ENCODE measurements around the gene ZNF805.
"Not testable (repeated sequence)": the region's sequence is repeated elsewhere in the genome, so short reads cannot be mapped to it uniquely, and the experiment has no call there.

ZNF805 gene

DNA sequence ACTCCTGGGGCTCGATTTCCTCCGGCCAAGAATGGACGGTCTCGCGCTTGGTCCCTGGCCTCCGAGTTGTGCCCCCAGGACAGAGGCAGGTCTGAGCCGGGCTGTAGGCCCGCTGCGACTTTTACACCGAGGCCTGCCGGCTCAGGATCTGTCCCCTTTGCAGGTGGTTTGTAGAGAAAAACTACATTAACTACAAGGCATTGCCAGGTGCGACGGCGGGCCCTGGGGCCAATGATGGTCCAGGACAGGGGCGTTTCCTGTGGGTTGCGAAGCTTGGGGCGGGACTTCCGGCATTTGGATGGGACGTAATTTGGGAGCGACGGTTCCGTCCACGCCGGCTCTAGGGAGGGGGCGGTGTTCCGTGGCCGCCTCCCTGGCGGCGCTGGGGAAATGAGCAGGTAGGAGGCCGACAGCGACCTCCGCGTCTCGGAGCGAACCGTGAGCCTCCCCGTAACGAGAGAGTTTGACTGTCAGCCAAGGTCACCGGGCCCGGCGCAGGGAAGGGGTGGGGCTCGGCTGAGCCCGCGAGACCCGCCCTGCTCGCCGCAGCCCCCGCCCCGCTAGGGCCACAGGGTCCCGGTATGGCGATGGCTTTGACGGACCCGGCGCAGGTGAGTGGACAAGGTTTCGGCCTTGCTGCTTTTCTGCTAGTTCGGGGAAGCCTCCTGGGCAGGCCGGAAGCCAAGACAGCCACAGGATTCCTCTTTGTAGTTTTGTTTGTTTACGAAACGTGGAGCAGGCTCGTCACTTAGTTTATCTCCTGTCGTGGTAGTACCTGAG is at the start of gene ZNF805:
TSS of gene ZNF805 (plus strand) at position 322 of the 780 bp plus-strand sequence. CDS start at position 582, 260 bp downstream.
- DNase-seq: peak; percentile 93

DNA sequence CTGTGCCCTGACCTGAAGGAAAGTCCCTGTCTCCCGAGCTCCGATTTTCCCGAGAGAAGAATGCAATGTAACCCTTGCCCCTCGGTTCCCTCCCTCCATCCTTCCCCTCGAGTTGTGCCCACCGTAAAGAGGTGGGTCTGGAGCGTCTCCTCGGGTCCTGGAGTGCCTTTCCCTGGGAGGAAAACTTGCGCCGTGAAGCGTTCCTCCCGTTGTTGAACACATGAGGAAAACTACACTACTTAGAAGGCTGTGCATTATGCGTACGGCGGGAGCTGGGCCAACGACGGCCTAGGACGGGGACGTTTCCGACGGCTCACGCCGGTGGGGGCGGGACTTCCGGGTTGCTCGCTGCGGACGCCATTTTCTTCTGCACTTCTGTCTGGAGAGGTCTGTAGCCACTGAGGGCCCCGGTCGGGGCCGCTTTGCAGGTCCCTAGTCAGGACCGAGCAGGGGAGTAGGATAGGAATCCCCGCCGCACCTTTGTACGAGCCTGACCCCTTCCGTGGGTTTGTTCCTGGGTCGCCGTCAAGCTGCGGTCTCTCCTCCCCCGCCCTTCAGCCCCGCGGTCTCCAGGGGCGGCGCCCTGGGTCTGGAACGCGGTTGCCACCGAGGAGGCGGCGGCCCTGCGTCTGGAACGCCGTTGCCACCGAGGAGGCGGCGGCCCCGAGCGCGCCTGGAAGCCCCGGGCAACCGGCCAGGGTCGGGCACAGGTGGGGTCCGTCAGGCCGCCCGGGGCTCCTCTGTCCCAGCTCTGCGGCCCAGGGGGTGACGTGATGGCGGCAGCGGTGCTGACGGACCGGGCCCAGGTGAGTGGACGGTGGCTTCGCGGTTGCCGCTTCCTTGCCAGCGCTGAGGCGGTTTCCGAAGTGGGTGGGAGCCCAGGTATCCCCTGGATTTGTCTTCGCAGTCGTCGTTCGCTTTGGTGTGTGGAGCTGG is 49.0 kb upstream of the ZNF805 start, which contains the start of gene ZNF264:
TSS of gene ZNF264 (plus strand) at position 360 of the 936 bp plus-strand sequence. CDS start at position 774, 414 bp downstream.
- DNase-seq: peak; percentile 81

DNA sequence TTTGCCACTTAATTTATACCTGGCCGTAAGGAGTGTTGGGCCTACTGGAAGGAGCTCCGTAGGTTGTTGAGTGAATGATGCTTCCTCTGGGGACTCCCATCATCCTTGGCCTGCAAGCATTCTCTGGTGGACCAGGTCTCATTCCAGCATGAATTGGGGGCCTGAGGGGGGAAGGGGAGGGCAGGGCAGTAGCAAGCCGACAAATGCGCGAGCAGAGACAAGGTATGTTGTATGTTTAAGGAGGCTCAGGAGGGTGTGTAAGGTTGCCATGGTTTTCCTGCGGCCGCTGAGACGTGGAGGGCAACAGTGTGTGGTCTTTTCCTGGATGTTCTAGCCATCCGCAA is 48.4 kb upstream of the ZNF805 start:
- no peak for DNase-seq

DNA sequence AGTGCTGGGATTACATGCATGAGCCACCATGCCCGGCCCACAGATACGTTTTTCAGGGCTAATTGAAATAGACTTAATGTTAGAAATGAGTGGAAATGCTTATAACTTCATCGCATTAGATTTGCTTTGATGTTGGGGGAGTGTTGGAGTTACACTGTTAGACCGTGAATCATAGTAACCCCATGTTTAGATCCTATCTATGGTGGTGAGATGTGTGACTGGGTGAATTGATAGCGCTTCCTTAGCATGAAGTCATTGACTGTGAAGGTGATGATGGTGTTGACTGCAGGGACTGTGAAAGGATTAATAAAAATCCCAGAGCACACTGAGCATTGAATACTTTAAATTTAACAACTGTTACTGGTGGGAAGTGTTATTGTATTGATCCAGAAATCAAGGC is 47.4 kb upstream of the ZNF805 start:
- DNase-seq: no peak

DNA sequence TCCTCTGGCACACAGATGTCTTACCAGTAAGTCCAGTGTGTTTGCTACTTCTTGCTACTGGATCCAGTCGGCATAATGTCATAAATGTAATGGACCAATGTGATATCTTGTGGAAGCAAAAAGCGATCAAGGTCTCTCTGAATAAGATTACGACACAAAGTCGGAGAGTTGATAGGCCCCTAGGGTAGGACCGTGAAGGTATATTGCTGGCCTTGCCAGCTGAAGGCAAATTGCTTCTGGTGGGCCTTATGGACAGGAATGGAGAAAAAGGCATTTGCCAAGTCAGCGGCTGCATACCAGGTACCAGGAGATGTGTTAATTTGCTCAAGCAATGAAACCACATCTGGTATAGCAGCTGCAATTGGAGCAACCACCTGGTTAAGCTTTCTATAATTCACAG is 42.6 kb upstream of the ZNF805 start:
- not testable (repeated sequence) for DNase-seq

DNA sequence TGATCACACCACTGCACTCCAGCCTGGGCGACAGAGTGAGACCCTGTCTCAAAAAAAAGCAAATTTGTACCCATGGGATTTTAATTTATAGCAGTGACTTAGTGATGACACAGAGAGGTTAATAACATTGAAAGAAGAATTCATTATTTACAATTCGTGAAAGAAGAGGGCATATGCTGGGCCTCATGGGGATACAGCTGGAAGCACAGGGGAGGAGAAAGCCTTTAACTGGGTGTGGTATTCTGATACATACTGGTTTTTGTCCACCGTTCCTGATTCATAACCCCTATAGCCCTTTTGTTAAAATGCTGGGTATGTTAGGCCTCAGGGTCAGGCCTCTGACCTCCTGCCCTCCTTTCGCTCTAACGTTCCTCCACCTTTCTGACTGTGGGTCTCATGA is 38.3 kb upstream of the ZNF805 start:
- no peak for DNase-seq

DNA sequence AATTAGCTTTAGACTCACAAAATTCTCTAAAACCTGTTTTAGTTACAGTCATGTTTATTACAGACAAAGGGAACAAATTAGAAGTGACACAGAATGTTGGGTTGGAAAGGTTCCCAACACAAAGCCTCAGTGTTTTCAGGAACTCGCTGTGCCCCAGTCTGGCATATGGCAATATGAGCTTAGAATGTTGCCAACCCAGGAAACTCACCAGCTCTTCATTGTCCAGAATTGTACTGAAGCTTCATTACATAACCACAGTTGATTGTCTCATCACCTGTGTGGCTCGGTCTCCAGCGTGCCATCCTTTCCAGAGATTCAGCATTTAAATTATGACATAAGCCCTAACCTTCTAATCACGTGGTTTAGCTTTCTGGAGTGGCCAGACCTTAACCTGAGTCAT is 30.1 kb upstream of the ZNF805 start:
- no peak for DNase-seq

DNA sequence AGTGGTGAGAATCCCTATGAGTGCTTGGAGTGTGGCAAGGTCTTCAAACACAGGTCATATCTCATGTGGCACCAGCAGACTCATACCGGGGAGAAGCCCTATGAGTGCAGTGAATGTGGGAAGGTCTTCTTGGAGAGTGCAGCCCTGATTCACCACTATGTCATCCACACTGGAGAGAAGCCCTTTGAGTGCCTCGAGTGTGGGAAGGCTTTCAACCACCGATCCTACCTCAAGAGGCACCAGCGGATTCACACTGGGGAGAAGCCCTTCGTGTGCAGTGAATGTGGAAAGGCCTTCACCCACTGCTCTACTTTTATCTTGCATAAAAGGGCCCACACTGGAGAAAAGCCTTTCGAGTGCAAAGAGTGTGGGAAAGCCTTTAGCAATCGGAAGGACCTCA is 28.3 kb upstream of the ZNF805 start:
- no peak for DNase-seq

DNA sequence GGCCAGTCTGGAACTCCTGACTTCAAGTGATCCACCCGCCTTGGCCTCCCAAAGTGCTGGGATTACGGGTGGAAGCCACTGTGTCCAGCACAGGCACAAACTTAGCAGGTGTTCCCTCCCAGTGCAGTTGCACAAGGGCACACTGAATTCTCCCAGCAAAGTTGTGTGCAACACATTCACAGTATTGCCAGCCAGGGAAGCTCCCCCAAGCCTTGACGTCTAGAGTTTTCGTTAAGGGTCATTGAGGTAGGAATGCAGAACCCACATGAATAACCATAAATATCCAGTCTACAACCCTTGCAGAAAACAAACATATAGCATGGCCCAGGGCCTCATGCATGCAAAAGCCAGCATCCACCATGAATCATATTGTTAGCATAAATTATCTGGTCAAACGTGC is 12.9 kb upstream of the ZNF805 start:
- DNase-seq: no peak

DNA sequence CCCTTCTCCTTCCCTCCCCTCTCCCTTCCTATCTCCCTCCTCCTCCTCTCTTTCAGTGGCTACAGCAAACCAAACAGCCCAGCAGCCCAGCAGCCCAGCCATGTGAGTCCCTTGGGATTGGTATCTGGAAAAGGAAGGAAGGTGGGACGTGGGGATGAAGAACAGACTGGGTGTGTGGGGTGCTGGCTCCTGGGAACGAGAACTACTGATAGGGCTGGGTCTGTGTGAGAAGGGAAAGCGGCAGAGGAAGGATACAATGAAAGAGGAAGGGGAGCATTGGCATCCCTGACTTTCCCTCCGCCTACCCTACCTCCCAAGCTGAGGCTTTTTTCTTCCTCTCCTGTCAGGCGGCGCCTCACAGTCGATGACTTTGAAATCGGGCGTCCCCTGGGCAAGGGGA is 8.7 kb upstream of the ZNF805 start:
- no peak for DNase-seq

DNA sequence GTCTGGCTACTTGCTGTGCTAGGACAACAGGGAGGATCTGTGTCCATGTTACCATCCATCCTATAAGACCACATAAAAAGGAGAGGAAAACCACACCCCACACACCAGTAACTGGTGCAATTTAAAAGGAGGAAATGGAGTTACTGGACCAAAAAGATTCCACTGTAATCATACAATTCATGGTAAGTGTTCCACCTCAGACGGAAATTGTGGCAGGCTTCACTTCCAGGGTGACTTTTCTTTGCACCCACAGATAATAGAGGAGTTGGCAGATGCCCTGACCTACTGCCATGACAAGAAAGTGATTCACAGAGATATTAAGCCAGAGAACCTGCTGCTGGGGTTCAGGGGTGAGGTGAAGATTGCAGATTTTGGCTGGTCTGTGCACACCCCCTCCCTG is 7.2 kb upstream of the ZNF805 start:
- DNase-seq: peak; percentile 46

DNA sequence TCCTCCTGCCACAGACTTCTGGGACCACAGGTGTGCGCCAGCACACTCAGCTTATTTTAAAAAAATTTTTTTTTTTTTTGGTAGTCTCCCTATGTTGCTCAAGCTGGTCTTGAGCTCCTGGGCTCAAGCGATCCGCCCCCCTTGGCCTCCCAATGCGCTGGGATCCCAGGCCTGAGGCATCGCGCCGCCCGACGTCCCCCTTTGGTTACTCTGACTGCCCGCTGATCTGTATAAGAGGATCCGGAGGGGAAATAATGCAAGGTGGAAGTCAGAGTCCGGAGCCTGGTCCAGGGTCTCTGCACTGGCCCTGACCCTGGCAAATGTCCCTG is 486 bp upstream of the ZNF805 start:
- DNase-seq: no peak

DNA sequence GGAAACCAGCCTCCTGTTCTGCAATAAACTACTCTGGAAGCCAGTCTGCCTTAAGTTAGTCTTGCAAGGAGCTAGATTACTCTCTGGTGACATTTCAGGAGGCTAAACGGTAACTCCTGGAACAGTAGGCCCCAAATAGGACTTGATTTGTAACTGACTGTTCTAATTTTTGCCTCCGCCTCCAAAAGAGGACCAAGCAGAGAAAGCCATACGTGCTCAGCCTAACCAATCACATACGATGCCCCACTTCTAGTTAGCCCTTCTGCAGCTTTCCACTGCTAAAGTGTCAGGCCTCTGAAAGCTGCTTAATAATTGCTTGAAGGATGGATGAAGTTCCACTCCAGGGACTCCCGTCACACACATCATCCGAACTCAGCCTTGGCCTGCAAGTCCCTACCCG is 744 bp downstream of the ZNF805 start:
- no peak for DNase-seq

DNA sequence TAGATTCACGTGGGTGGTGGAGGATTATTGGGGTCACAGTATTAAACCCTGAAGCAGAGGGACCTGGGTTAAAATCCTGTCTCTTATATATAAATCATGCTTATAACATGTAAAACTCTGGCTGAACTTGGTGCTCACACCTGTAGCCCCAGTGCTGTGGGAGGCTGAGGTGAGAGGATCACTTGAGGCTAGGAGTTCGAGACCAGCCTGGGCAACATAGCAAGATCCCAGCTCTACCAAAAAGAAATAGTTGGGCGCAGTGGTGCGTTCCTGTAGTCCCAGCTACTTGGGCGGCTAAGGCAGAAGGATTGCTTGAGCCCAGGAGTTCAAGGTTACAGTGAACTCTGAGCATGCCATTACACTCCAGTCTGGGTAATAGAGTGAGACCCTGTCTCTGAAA is 2.4 kb downstream of the ZNF805 start:
- DNase-seq: no peak

DNA sequence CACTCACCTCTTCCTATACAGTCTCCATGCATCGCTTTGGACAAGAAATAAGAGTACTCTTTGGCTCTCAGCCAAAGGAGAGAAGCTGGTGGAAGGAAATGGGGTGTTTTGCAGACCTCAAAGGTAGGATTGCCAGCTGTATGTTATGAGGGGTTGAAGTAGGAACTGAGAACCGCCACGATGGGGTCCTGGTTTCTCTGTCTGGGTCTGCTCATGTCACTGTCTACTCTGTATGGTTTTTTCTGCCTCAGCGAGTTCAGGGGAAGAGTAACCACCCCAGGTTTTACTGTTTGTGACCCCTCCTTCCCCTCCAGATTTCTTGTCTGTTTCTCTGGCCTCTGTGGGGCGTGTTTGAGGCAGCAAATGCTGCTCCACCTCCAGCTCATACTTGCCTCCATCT is 4.1 kb downstream of the ZNF805 start:
- no peak for DNase-seq

DNA sequence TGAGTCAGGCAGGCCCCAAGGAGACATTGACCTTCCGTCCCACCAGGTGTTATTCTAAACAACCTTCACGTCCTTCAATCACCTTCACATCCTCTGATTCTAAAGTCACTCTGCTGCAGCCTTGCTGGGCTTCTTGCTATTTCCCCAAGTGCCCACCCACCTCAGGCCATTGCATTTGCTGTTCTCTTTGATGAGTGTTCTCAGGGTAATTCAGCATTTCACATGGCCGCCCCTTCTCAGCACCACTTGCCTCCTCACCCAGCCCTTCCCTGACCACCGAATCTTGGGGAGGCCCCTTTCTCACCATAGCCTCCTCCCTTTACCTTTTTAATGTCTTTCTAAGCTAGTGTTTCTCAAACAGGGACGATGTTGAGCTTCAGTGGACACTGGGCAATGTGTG is 4.6 kb downstream of the ZNF805 start:
- DNase-seq: no peak

DNA sequence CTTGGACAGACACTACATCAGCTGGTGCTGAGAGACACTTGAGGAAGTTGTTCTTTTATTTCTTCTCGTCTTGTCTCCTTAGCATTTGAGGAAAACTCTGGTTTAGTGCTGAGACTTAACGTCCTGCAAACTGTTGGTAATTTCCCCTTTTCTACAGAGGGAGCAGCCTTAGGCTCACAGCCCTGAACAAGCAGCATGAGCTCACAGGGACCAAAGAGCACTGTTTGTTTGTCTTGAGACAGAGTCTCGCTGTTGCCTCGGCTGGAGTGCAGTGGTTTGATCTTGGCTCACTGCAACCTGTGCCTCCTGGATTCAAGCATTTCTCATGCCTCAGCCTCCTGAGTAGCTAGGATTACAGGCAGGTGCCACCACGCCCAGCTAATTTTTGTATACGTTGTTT is 5.5 kb downstream of the ZNF805 start:
- no peak for DNase-seq

DNA sequence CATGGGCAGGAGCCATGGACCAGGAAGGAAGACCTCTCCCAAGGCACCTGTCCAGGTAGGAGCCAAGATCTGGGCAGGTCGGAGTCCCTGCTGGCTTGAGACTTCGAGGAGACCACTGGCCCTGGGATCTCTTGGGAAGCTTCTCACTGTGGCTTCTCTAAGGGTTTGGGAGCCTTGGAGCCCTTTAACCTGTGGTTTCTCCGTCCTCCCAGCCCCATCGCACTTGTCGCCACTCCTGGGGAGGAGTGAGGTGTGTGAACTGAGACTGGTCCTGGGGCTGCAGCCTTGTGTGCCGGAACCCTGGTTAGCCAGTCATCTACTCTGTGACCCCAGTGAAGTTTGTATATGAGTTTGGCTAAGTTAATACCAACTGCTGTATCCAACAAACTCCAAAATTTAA is 8.2 kb downstream of the ZNF805 start:
- DNase-seq: no peak

DNA sequence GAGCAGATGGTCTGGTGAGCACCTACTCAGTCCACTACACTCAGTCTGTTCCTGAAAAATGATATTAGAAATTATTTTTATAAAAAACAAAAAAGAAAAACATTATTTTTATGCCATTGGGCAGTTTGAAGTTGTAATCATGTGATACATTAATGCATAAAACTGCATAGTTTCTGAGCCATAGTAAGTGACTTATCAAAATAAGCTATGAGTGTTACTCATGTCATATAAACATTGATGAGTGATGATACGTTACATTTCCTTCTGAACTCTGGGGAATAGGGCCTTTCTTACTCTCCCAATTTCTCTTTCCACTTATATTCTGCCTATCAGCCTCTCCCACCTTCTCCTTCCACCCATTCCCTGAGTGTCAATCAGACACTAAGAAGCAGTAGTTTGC is 8.9 kb downstream of the ZNF805 start:
- DNase-seq: no peak

DNA sequence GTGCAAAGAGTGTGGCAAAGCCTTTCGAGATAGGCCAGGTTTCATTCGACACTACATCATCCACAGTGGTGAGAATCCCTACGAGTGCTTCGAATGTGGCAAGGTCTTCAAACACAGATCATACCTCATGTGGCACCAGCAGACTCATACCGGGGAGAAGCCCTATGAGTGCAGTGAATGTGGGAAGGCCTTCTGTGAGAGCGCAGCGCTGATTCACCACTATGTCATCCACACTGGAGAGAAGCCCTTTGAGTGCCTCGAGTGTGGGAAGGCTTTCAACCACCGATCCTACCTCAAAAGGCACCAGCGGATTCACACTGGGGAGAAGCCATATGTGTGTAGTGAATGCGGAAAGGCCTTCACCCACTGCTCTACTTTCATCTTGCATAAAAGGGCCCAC is 13.3 kb downstream of the ZNF805 start:
- not testable (repeated sequence) for DNase-seq

DNA sequence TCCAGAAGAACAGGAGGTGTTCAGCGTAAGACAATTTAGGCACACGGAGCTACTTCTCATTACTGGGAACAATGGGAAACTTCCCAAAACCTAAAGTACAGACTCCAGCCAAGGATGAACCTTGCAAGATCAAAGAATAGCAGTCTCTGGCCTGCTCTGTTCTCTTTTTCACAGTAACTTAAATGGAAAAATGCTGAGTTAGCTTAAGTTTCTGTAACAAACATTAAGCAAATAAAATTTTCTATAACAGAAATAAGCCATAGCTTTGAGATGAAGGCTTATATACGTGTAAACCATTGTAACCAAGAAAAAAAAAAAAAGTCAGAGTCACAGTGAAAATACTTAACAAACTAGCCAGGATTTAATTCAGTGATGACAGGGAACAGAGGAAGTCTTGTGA is 21.6 kb downstream of the ZNF805 start:
- DNase-seq: no peak

DNA sequence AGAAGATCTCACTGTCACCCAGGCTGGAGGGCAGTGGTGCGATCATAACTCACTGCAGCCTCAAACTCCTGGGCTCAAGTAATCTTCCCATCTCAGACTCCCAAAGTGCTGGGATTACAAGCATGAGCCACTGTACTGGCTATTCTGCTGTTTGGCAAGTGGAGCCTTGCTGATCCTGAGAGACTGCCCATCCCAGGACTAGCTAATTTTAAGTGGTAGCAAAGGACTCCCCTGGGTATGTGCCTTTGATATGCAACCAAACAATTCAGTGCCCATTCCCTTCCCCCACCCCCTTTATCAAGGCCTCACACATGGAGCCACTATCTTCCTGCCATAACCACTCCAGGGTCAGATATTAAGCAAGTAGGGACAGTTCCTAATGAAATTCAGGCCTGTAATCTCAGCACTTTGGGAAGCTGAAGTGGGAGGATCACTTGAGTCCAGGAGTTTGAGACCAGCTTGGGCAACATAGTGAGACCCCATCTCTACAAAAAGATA is 22.9 kb downstream of the ZNF805 start:
- DNase-seq: no peak

DNA sequence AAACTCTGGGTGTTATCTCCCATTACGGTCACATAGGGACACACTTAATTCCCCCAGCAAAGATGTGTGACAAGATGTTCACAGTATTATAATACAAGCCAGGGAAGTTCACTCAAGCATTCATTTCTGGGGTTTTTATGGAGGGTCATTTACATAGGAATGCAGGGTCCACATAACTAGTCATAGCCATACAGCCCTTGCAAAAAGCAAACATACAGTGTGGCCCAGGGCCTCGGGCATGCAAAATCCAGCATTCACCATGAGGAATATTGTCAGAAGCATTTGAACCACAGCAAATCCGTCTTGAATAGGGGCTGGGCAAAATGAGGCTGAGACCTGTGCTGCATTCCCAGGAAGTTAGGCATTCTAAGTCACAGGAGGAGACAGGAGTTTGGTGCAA is 26.9 kb downstream of the ZNF805 start:
- DNase-seq: no peak
